Central memory CD8-positive, alpha-beta T cell (primary cell): ENCODE data around the gene LCE4A.
"Not testable (repeated sequence)": the region's sequence is repeated elsewhere in the genome, so short reads cannot be mapped to it uniquely, and the experiment has no call there.

Experiments used
- ATAC-seq: fragments of 150-1000 bp; cut with Tn5 transposase; replicated peaks from 2 replicates; pipeline ENCODE4 v1.10.0; 2022; ENCODE audit warnings: mild to moderate bottlenecking, moderate FRiP score, moderate number of reproducible peaks; ENCODE audit not compliant: poor library complexity, severe bottlenecking; ENCODE audit errors: extremely low read depth
- DNase-seq, 2 donors: peaks; one replicate each; pipeline ENCODE4 v3.0.0; 2021; ENCODE audit warnings: low spot score in 2 of 2
- H3K27ac Mint-ChIP-seq: one replicate; pipeline ENCODE4 v1.8.0; 2022; ENCODE audit warnings: low read depth, mild to moderate bottlenecking, moderate library complexity, mixed read lengths
- H3K27me3 Mint-ChIP-seq: one replicate; pipeline ENCODE4 v1.8.0; 2022; ENCODE audit warnings: mixed read lengths
- H3K36me3 Mint-ChIP-seq: one replicate; pipeline ENCODE4 v1.8.0; 2022; ENCODE audit warnings: mild to moderate bottlenecking, moderate library complexity, mixed read lengths; ENCODE audit not compliant: insufficient read depth
- H3K4me1 Mint-ChIP-seq: one replicate; pipeline ENCODE4 v1.8.0; 2022; ENCODE audit warnings: mixed read lengths
- H3K4me3 Mint-ChIP-seq: one replicate; pipeline ENCODE4 v1.8.0; 2022; ENCODE audit warnings: mild to moderate bottlenecking, moderate library complexity, mixed read lengths
- H3K9me3 Mint-ChIP-seq: one replicate; pipeline ENCODE4 v1.8.0; 2022; ENCODE audit warnings: mixed read lengths

Gene LCE4A

GRCh38 chr1:152707860-152708259 is at the start of gene LCE4A:
LCE4A (plus strand) TSS chr1:152708160; CDS start chr1:152709076, 916 bp downstream.
- ATAC-seq (no peak), DNase-seq (no peak)
- H3K27me3 Mint-ChIP-seq: peaks cover 53% of the 10 kb centered on the region
- H3K36me3 Mint-ChIP-seq: no peaks in the 10 kb centered on the region
- H3K4me1 Mint-ChIP-seq: no peaks in the 10 kb centered on the region
- H3K9me3 Mint-ChIP-seq: no peaks in the 10 kb centered on the region
- no peak within 1 kb of the TSS for H3K27ac Mint-ChIP-seq
- no peak within 1 kb of the TSS for H3K4me3 Mint-ChIP-seq

GRCh38 chr1:152658649-152659048 is 49.3 kb upstream of the LCE4A start:
- DNase-seq: no peak
- ATAC-seq: no peak
- Mint-ChIP-seq H3K36me3 (no peaks in the 10 kb centered on the region), H3K27me3 (peaks cover 22% of the 10 kb centered on the region), H3K4me3 (no peak overlapping the region), H3K4me1 (peaks cover 7% of the 10 kb centered on the region), H3K9me3 (no peaks in the 10 kb centered on the region), H3K27ac (no peak overlapping the region)

- no peak within 1 kb of the TSS for H3K27ac Mint-ChIP-seq
- H3K9me3 Mint-ChIP-seq: no peaks in the 10 kb centered on the region
- H3K4me1 Mint-ChIP-seq: no peaks in the 10 kb centered on the region
- H3K4me3 Mint-ChIP-seq: no peak within 1 kb of the TSS
- ATAC-seq (no peak), DNase-seq (no peak)
- H3K36me3 Mint-ChIP-seq: no peaks in the 10 kb centered on the region
- H3K27me3 Mint-ChIP-seq: peaks cover 38% of the 10 kb centered on the region
These were observed 44.9 kb upstream of the LCE4A start, which contains the start of gene LCE2D for GRCh38 chr1:152663098-152663497. LCE2D (plus strand) TSS chr1:152663380; CDS start chr1:152664106, 726 bp downstream.

- peaks cover 38% of the 10 kb centered on the region for H3K27me3 Mint-ChIP-seq
- ATAC-seq, DNase-seq, H3K36me3 Mint-ChIP-seq, H3K4me3 Mint-ChIP-seq, H3K4me1 Mint-ChIP-seq, H3K9me3 Mint-ChIP-seq, H3K27ac Mint-ChIP-seq: not testable (repeated sequence)
These were observed 41.8 kb upstream of the LCE4A start for GRCh38 chr1:152666171-152666570.

- DNase-seq (no peak), ATAC-seq (no peak)
- Mint-ChIP-seq H3K4me3 (no peak overlapping the region), H3K9me3 (no peaks in the 10 kb centered on the region), H3K27ac (no peak overlapping the region), H3K4me1 (no peaks in the 10 kb centered on the region), H3K36me3 (no peaks in the 10 kb centered on the region), H3K27me3 (peaks cover 32% of the 10 kb centered on the region)
These were observed 40.3 kb upstream of the LCE4A start for GRCh38 chr1:152667648-152668047.

- H3K4me1 Mint-ChIP-seq: no peaks in the 10 kb centered on the region
These were observed 34.9 kb upstream of the LCE4A start for GRCh38 chr1:152673016-152673415.

GRCh38 chr1:152674983-152675382 is 33.0 kb upstream of the LCE4A start, which contains the start of gene LCE2C:
LCE2C (plus strand) TSS chr1:152675279; CDS start chr1:152676016, 737 bp downstream.
- H3K9me3 Mint-ChIP-seq, DNase-seq, H3K36me3 Mint-ChIP-seq, H3K4me3 Mint-ChIP-seq, H3K27ac Mint-ChIP-seq, ATAC-seq, H3K4me1 Mint-ChIP-seq: not testable (repeated sequence)
- peaks cover 48% of the 10 kb centered on the region for H3K27me3 Mint-ChIP-seq

More at GRCh38 chr1:152673016-152673415, 34.9 kb upstream of the LCE4A start:
- Mint-ChIP-seq H3K27ac (no peak overlapping the region), H3K4me3 (no peak overlapping the region), H3K36me3 (no peaks in the 10 kb centered on the region), H3K9me3 (no peaks in the 10 kb centered on the region), H3K27me3 (peaks cover 29% of the 10 kb centered on the region)
- ATAC-seq (no peak), DNase-seq (no peak)

- ATAC-seq (no peak), DNase-seq (no peak)
- H3K27me3 Mint-ChIP-seq: peaks cover 69% of the 10 kb centered on the region
- H3K36me3 Mint-ChIP-seq: peaks cover 1% of the 10 kb centered on the region
- no peaks in the 10 kb centered on the region for H3K9me3 Mint-ChIP-seq
- H3K4me1 Mint-ChIP-seq: no peaks in the 10 kb centered on the region
- no peak overlapping the region for H3K27ac Mint-ChIP-seq
- no peak overlapping the region for H3K4me3 Mint-ChIP-seq
These were observed 28.5 kb upstream of the LCE4A start for GRCh38 chr1:152679459-152679858.

GRCh38 chr1:152681616-152682015 is 26.3 kb upstream of the LCE4A start:
- Mint-ChIP-seq H3K27ac (no peak overlapping the region), H3K4me1 (no peaks in the 10 kb centered on the region), H3K4me3 (no peak overlapping the region), H3K9me3 (no peaks in the 10 kb centered on the region), H3K27me3 (peaks cover 65% of the 10 kb centered on the region), H3K36me3 (peaks cover 1% of the 10 kb centered on the region)
- ATAC-seq (no peak), DNase-seq (no peak)

- H3K4me3 Mint-ChIP-seq: no peak overlapping the region
These were observed 24.1 kb upstream of the LCE4A start for GRCh38 chr1:152683846-152684245.

GRCh38 chr1:152685823-152686222 is 22.1 kb upstream of the LCE4A start, which contains the start of gene LCE2B:
LCE2B (plus strand) TSS chr1:152686123; CDS start chr1:152686844, 721 bp downstream.
- not testable (repeated sequence) for H3K4me1 Mint-ChIP-seq, H3K9me3 Mint-ChIP-seq, H3K36me3 Mint-ChIP-seq, DNase-seq, ATAC-seq, H3K4me3 Mint-ChIP-seq, H3K27ac Mint-ChIP-seq
- peaks cover 67% of the 10 kb centered on the region for H3K27me3 Mint-ChIP-seq

More at GRCh38 chr1:152683846-152684245, 24.1 kb upstream of the LCE4A start:
- H3K36me3 Mint-ChIP-seq: peaks cover 1% of the 10 kb centered on the region
- peaks cover 66% of the 10 kb centered on the region for H3K27me3 Mint-ChIP-seq
- ATAC-seq (no peak), DNase-seq (no peak)
- no peaks in the 10 kb centered on the region for H3K4me1 Mint-ChIP-seq
- H3K9me3 Mint-ChIP-seq: no peaks in the 10 kb centered on the region
- H3K27ac Mint-ChIP-seq: no peak overlapping the region

- no peaks in the 10 kb centered on the region for H3K9me3 Mint-ChIP-seq
- DNase-seq: no peak
- no peak for ATAC-seq
- peaks cover 3% of the 10 kb centered on the region for H3K36me3 Mint-ChIP-seq
- peaks cover 14% of the 10 kb centered on the region for H3K27me3 Mint-ChIP-seq
- H3K4me3 Mint-ChIP-seq: no peak within 1 kb of the TSS
- H3K4me1 Mint-ChIP-seq: no peaks in the 10 kb centered on the region
- H3K27ac Mint-ChIP-seq: no peak within 1 kb of the TSS
These were observed 10.0 kb upstream of the LCE4A start, which contains the start of gene LCE2A for GRCh38 chr1:152697701-152698600. LCE2A (plus strand) TSS chr1:152698345; CDS start chr1:152698902, 557 bp downstream.

GRCh38 chr1:152699746-152700145 is 8.2 kb upstream of the LCE4A start:
- DNase-seq: no peak
- Mint-ChIP-seq H3K27me3 (peaks cover 10% of the 10 kb centered on the region), H3K4me1 (no peaks in the 10 kb centered on the region), H3K9me3 (no peaks in the 10 kb centered on the region), H3K36me3 (peaks cover 3% of the 10 kb centered on the region), H3K27ac (no peak overlapping the region), H3K4me3 (no peak overlapping the region)
- ATAC-seq: no peak
